ENCODE results near the gene RCN1.

DNA sequence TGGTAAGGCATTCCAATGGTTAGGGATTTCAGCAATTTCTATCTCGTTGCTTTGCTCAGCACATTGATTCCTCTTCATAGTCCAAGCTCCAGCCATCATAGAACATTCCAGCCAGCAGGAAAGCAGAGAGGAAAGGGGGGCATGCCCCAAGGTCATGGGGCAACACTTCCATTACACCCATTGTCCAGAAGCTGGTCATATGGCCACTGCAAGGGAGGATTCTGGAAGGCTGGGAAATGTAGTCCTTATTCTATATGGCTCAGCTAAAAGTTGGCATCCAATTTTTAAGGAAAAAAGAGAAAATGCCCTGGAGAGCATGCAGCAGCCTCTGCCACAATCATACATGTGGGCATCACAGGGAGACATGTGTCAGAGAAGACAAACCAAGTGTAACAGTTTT is 47.1 kb upstream of the RCN1 start:
- TF ChIP-seq, protein P1, sequence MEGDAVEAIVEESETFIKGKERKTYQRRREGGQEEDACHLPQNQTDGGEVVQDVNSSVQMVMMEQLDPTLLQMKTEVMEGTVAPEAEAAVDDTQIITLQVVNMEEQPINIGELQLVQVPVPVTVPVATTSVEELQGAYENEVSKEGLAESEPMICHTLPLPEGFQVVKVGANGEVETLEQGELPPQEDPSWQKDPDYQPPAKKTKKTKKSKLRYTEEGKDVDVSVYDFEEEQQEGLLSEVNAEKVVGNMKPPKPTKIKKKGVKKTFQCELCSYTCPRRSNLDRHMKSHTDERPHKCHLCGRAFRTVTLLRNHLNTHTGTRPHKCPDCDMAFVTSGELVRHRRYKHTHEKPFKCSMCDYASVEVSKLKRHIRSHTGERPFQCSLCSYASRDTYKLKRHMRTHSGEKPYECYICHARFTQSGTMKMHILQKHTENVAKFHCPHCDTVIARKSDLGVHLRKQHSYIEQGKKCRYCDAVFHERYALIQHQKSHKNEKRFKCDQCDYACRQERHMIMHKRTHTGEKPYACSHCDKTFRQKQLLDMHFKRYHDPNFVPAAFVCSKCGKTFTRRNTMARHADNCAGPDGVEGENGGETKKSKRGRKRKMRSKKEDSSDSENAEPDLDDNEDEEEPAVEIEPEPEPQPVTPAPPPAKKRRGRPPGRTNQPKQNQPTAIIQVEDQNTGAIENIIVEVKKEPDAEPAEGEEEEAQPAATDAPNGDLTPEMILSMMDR (IDR thresholded peaks at IDR 0.05; ENCODE audit: insufficient read depth, low read depth, low read length), result no peak
- TF ChIP-seq EZH2 (IDR thresholded peaks at IDR 0.05; ENCODE audit: insufficient read depth, low read length), result no peak

Data from astrocyte (in vitro differentiated cells and primary cell).